GM12878 (cell line): ENCODE measurements around the gene FRMPD2. TPM values are rescaled to one million over a fixed set of nuclear protein-coding genes. Genes with fewer than 3 reads are reported as not detected.

Source experiments
- ATAC-seq: fragments of 200-7000 bp; cut with Tn5 transposase; 3 replicates; pipeline ENCODE4 v1.9.1; 2020; ENCODE audit warnings: mild to moderate bottlenecking, moderate library complexity
- BruUV-seq: library from RNA; stranded (reverse); fragments of 400-500 nt; replicated peaks from 2 replicates; lab custom pipeline; 2021; lab: Mats Ljungman, UMichigan
- CTCF ChIA-PET: fragments of 300-600 bp; sonication (Branson Sonifier 250); formaldehyde crosslinking; extraction: SDS; loops from one replicate; lab custom pipeline; 2021; ENCODE audit warnings: inconsistent platforms; lab: Yijun Ruan, JAX
- POLR2A ChIA-PET: fragments of 350-600 bp; formaldehyde crosslinking; extraction: SDS; loops from one replicate; lab custom pipeline; 2021; ENCODE audit warnings: inconsistent platforms; lab: Charles Lee
- RAD21 ChIA-PET: fragments of 300-600 bp; sonication (Branson Sonifier 250); formaldehyde crosslinking; loops from one replicate; lab custom pipeline; 2023; ENCODE audit warnings: antibody characterized with exemption; ENCODE audit not compliant: unreplicated experiment; lab: Charles Lee
- SMC1A ChIA-PET: fragments of 300-600 bp; sonication (Branson Sonifier 250); formaldehyde crosslinking; loops from one replicate; lab custom pipeline; 2023; ENCODE audit not compliant: unreplicated experiment, uncharacterized antibody; lab: Charles Lee
- DNase-seq: peaks from one replicate; pipeline ENCODE4 v3.0.0-alpha.2; 2011; ENCODE audit warnings: low read depth, low spot score
- FAIRE-seq: peaks from 3 replicates; lab custom pipeline; 2011; peaks lifted over from hg19 to GRCh38; lab: Jason Lieb, UNC
- H2AFZ ChIP-seq: 2 replicates; pipeline ENCODE4 v1.6.0; 2011; ENCODE audit warnings: low read depth, low read length, control low read depth; ENCODE audit not compliant: control insufficient read depth
- H3K27ac ChIP-seq: 2 replicates; pipeline ENCODE4 v1.5.1; 2011; ENCODE audit warnings: control low read depth; ENCODE audit not compliant: control insufficient read depth, insufficient read depth
- H3K27me3 ChIP-seq, 2 experiments: replicated peaks in 1 of 2; 2 replicates each; pipeline versions ENCODE4 v1.6.0 to v1.6.1; 2011; ENCODE audit warnings: low read length in 1 of 2; ENCODE audit not compliant: control insufficient read depth in 2 of 2, insufficient read depth in 2 of 2
- H3K36me3 ChIP-seq, 2 experiments: 2 replicates each; pipeline ENCODE4 v1.5.1; 2011; ENCODE audit warnings: low read length in 1 of 2; ENCODE audit not compliant: control insufficient read depth in 2 of 2, insufficient read depth in 2 of 2
- H3K4me1 ChIP-seq: 2 replicates; pipeline ENCODE4 v1.6.1; 2011; ENCODE audit warnings: mild to moderate bottlenecking, low read length, moderate library complexity, mixed read lengths; ENCODE audit not compliant: control insufficient read depth, insufficient read depth
- H3K4me2 ChIP-seq: 2 replicates; pipeline ENCODE4 v1.6.0; 2011; ENCODE audit warnings: control low read depth; ENCODE audit not compliant: control insufficient read depth, insufficient read depth
- H3K4me3 ChIP-seq: fragments of 200-600 bp; sonication (generic); 2 replicates; pipeline ENCODE4 v1.5.1; 2016
- H3K79me2 ChIP-seq: 2 replicates; pipeline ENCODE4 v1.6.0; 2011; ENCODE audit warnings: low read length; ENCODE audit not compliant: control insufficient read depth, insufficient read depth
- H3K9ac ChIP-seq: 2 replicates; pipeline ENCODE4 v1.8.0; 2011; ENCODE audit warnings: low read length, control low read depth, mixed read lengths; ENCODE audit not compliant: control insufficient read depth, insufficient read depth
- H3K9me3 ChIP-seq: replicated peaks from 3 replicates; pipeline ENCODE4 v1.5.1; 2011; ENCODE audit warnings: mild to moderate bottlenecking, low read length; ENCODE audit not compliant: control insufficient read depth, insufficient read depth
- H4K20me1 ChIP-seq: 2 replicates; pipeline ENCODE4 v1.6.0; 2011; ENCODE audit not compliant: control insufficient read depth, insufficient read depth
- HSF1 ChIP-seq: fragments of 150-350 bp; IDR thresholded peaks from 2 replicates; pipeline ENCODE4 v1.6.1; 2014; ENCODE audit warnings: mild to moderate bottlenecking, low read depth, low read length
- IKZF1 ChIP-seq: fragments of 450-650 bp; conservative IDR thresholded peaks from 2 replicates; pipeline ENCODE4 v1.6.1; 2017; ENCODE audit warnings: antibody characterized with exemption, mild to moderate bottlenecking
- KDM1A ChIP-seq: fragments of 200-600 bp; sonication (generic); IDR thresholded peaks from 2 replicates; pipeline ENCODE4 v1.6.1; 2016; ENCODE audit warnings: borderline replicate concordance
- MEF2B ChIP-seq: fragments of 450-650 bp; IDR thresholded peaks from 2 replicates; pipeline ENCODE4 v1.6.1; 2018; ENCODE audit warnings: mild to moderate bottlenecking, moderate library complexity; ENCODE audit not compliant: partially characterized antibody, poor library complexity, severe bottlenecking
- MTA2 ChIP-seq: fragments of 450-650 bp; IDR thresholded peaks from 2 replicates; pipeline ENCODE4 v1.6.1; 2016; ENCODE audit warnings: low read depth, mild to moderate bottlenecking, moderate library complexity
- MTA3 ChIP-seq: IDR thresholded peaks from 2 replicates; pipeline ENCODE4 v1.6.1; 2012; ENCODE audit warnings: low read length, inconsistent platforms, borderline replicate concordance
- MYC ChIP-seq: IDR thresholded peaks from 2 replicates; pipeline ENCODE4 v1.6.1; 2011; ENCODE audit warnings: mild to moderate bottlenecking, low read length, moderate library complexity, inconsistent platforms; ENCODE audit not compliant: insufficient read depth, insufficient replicate concordance, insufficient read length, severe bottlenecking
- RCOR1 ChIP-seq: conservative IDR thresholded peaks from 2 replicates; pipeline ENCODE4 v1.6.1; 2012; ENCODE audit warnings: low read depth, low read length, improper control_type of control experiment
- SMAD5 ChIP-seq: IDR thresholded peaks from 2 replicates; pipeline ENCODE4 v1.6.1; 2016; ENCODE audit warnings: antibody characterized with exemption, low read depth
- YY1 ChIP-seq: IDR thresholded peaks from 2 replicates; pipeline ENCODE4 v1.6.1; 2011; ENCODE audit warnings: low read depth, mild to moderate bottlenecking, low read length
- WGBS: methylation state at CpG from one replicate; pipeline ENCODE4 v1.1.6; 2016; ENCODE audit warnings: low lambda C conversion rate; ENCODE audit not compliant: insufficient replicate concordance, insufficient coverage; ENCODE audit errors: missing lambda C conversion rate; 5-methylcytosine and 5-hydroxymethylcytosine counted together
- in situ Hi-C: fragments of 300-500 bp; cut with MboI; formaldehyde crosslinking; loops from 9 replicates; pipeline ENCODE4 v1.14.3; 2018; ENCODE audit warnings: mixed read lengths
- intact Hi-C: fragments of 100-400 bp; cut with micrococcal nuclease; formaldehyde crosslinking; loops from one replicate; pipeline ENCODE4 v1.14.2; 2022; ENCODE audit not compliant: unreplicated experiment
- polyA plus RNA-seq, 11 experiments: library from polyadenylated mRNA; depleted of rRNA in 4 of 11; unstranded in 6 of 11; stranded (reverse) in 5 of 11; fragments of >200 nt; fragmentation: Nextera tagmentation in 4 of 11; fragmentation: Illumina TruSeq in 1 of 11; extraction: Ambion mirVana in 4 of 11; extraction: Trizol in 1 of 11; gene quantifications; 1 replicate in 1 of 11; 2 replicates in 10 of 11; pipeline versions ENCODE4 v1.2.1 to v1.2.3, GENCODE V29; 2011 to 2016; ENCODE audit warnings: inconsistent platforms in 2 of 11, missing spikeins in 2 of 11, low read depth in 1 of 11
- total RNA-seq, 4 experiments: library from RNA; depleted of rRNA in 3 of 4; stranded (reverse); fragments of >200 nt in 3 of 4; fragmentation: Illumina TruSeq in 1 of 4; extraction: Trizol in 1 of 4; gene quantifications; 2 replicates each; pipeline versions ENCODE4 v1.2.1 to v1.2.3, GENCODE V29; 2013 to 2021

Gene FRMPD2
- total and polyA plus RNA-seq, 10 of the 15 experiments (the other 5 are each of a cell fraction or from before 2014, with no cell fraction given), result 0.38 to 5.7 (median 1.4) TPM

DNA sequence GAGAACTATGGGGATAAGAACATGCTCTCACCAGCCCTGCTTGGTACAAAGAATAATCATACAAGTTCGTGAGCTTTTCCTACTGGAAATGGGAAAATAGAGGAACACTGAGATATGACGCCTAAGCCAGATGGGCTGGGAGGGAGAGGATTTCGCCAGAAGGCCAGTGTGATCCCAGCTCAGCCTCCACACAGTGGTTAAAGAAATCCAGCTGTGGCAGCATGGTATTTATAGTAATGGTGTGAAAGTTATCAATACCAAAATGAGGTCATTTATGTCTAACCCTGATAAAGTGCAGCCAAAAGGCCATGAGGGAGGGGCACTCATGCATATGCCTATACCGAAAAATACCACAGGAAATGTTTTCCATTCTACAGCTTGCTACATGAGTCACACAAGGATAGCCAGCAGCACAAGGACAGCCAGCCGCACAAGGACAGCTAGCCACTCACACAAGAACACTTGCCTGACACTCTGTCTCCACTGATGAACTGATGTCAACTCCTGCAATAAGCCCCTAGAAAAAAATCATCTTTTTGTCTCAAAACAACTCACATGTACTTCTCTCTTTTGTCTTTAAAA is 49.4 kb downstream of the FRMPD2 start (continued):
- no peak for TF ChIP-seq HSF1

GRCh38 chr10:48224296-48224695 is 50.2 kb downstream of the FRMPD2 start:
- H3K27me3 ChIP-seq, result no peaks in the 10 kb centered on the region
- no peak overlapping the region for H2AFZ ChIP-seq
- no peaks in the 10 kb centered on the region; the same call in 2 of the 3 replicates for H3K9me3 ChIP-seq
- intact Hi-C loops, result no loop called here
- DNase-seq, result no peak
- ChIA-PET POLR2A (no interaction called here), SMC1A (interaction anchor here (1.2 kb wide), 1 partner anchor 138 kb away, joined by 4 read pairs; no protein-coding TSS in a partner anchor), RAD21 (no interaction called here)
- 82% methylated on average over 1 of the region's 1 CpG for WGBS
- no peak overlapping the region for H3K9ac ChIP-seq
- H3K4me1 ChIP-seq, result no peaks in the 10 kb centered on the region
- FAIRE-seq, result no peak
- no peak overlapping the region for H3K4me2 ChIP-seq
- ATAC-seq, result no peak
- no TSS peak for BruUV-seq
- TF ChIP-seq MTA3 (no peak), MTA2 (no peak), IKZF1 (no peak), MYC (no peak), KDM1A (no peak), RCOR1 (no peak), MEF2B (no peak), YY1 (no peak), SMAD5 (no peak)
- TF ChIP-seq, all 136 proteins: peak for 0
- Histone ChIP-seq H3K27ac (no peak overlapping the region), H3K79me2 (no peaks in the 10 kb centered on the region), H3K4me3 (no peak overlapping the region), H4K20me1 (no peaks in the 10 kb centered on the region), H3K36me3 (no peaks in the 10 kb centered on the region)
- in situ Hi-C loops, result no loop called here
- CTCF ChIA-PET, result interaction anchor here (1.1 kb wide), 1 partner anchor 73 kb away, joined by 3 read pairs; no protein-coding TSS in a partner anchor
